ENCODE results near the gene STARD10. TPM values are rescaled to one million over a fixed set of nuclear protein-coding genes. Genes with fewer than 3 reads are reported as not detected.

The STARD10 gene
- total RNA-seq, 1 experiment from 2014 or later = 55.1 TPM

- intact Hi-C loops (cut with micrococcal nuclease; ENCODE audit: unreplicated experiment) = no loop called here
- TF ChIP-seq, protein P1, sequence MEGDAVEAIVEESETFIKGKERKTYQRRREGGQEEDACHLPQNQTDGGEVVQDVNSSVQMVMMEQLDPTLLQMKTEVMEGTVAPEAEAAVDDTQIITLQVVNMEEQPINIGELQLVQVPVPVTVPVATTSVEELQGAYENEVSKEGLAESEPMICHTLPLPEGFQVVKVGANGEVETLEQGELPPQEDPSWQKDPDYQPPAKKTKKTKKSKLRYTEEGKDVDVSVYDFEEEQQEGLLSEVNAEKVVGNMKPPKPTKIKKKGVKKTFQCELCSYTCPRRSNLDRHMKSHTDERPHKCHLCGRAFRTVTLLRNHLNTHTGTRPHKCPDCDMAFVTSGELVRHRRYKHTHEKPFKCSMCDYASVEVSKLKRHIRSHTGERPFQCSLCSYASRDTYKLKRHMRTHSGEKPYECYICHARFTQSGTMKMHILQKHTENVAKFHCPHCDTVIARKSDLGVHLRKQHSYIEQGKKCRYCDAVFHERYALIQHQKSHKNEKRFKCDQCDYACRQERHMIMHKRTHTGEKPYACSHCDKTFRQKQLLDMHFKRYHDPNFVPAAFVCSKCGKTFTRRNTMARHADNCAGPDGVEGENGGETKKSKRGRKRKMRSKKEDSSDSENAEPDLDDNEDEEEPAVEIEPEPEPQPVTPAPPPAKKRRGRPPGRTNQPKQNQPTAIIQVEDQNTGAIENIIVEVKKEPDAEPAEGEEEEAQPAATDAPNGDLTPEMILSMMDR (IDR thresholded peaks at IDR 0.05; ENCODE audit: unreplicated experiment) = no peak
- CTCF ChIA-PET = interaction anchor here (0.6 kb wide), 1 partner anchor 253 kb away, joined by 3 read pairs; no protein-coding TSS in a partner anchor
- Mint-ChIP-seq H3K36me3 (ENCODE audit: insufficient read depth, unreplicated experiment) (no peaks in the 10 kb centered on the region), H3K4me3 (ENCODE audit: low read depth, unreplicated experiment) (no peak overlapping the region), H3K9me3 (ENCODE audit: low read depth, unreplicated experiment) (no peaks in the 10 kb centered on the region), H3K27me3 (ENCODE audit: unreplicated experiment) (no peaks in the 10 kb centered on the region), H3K27ac (ENCODE audit: unreplicated experiment) (no peak overlapping the region), H3K4me1 (ENCODE audit: low read depth, unreplicated experiment) (no peaks in the 10 kb centered on the region)
- no peak for DNase-seq
- no TSS peak for BruUV-seq (replicated peaks)
Observed at GRCh38 chr11:72840780-72841179, 46.9 kb upstream of the STARD10 start.

- Mint-ChIP-seq H3K4me1 (ENCODE audit: low read depth, unreplicated experiment) (no peaks in the 10 kb centered on the region), H3K27me3 (ENCODE audit: unreplicated experiment) (no peaks in the 10 kb centered on the region), H3K9me3 (ENCODE audit: low read depth, unreplicated experiment) (no peaks in the 10 kb centered on the region), H3K36me3 (ENCODE audit: insufficient read depth, unreplicated experiment) (peaks cover 5% of the 10 kb centered on the region), H3K4me3 (ENCODE audit: low read depth, unreplicated experiment) (no peak overlapping the region), H3K27ac (ENCODE audit: unreplicated experiment) (no peak overlapping the region)
- CTCF ChIA-PET = no interaction called here
- TF ChIP-seq, protein P1 (IDR thresholded peaks at IDR 0.05; ENCODE audit: unreplicated experiment) = no peak
- no TSS peak for BruUV-seq (replicated peaks)
- intact Hi-C loops (cut with micrococcal nuclease; ENCODE audit: unreplicated experiment) = loop anchor here (5.0 kb wide), 1 partner anchor 404 kb away; no protein-coding TSS in a partner anchor
- DNase-seq = no peak
Observed at GRCh38 chr11:72838691-72839305, 45.0 kb upstream of the STARD10 start.

- no peak for DNase-seq
- CTCF ChIA-PET = no interaction called here
- BruUV-seq (replicated peaks) = no TSS peak
- Mint-ChIP-seq H3K27me3 (ENCODE audit: unreplicated experiment) (no peaks in the 10 kb centered on the region), H3K9me3 (ENCODE audit: low read depth, unreplicated experiment) (no peaks in the 10 kb centered on the region), H3K36me3 (ENCODE audit: insufficient read depth, unreplicated experiment) (peaks cover 5% of the 10 kb centered on the region), H3K4me3 (ENCODE audit: low read depth, unreplicated experiment) (no peak overlapping the region), H3K4me1 (ENCODE audit: low read depth, unreplicated experiment) (no peaks in the 10 kb centered on the region), H3K27ac (ENCODE audit: unreplicated experiment) (no peak overlapping the region)
- TF ChIP-seq, protein P1 (IDR thresholded peaks at IDR 0.05; ENCODE audit: unreplicated experiment) = no peak
- intact Hi-C loops (cut with micrococcal nuclease; ENCODE audit: unreplicated experiment) = loop anchor here (5.0 kb wide), 1 partner anchor 406 kb away; no protein-coding TSS in a partner anchor
Observed at GRCh38 chr11:72836111-72836510, 42.3 kb upstream of the STARD10 start.

GRCh38 chr11:72834905-72835304, 41.1 kb upstream of the STARD10 start:
- H3K9me3 Mint-ChIP-seq (ENCODE audit: low read depth, unreplicated experiment) = no peaks in the 10 kb centered on the region
- H3K4me3 Mint-ChIP-seq (ENCODE audit: low read depth, unreplicated experiment) = no peak overlapping the region
- BruUV-seq (replicated peaks) = no TSS peak
- TF ChIP-seq, protein P1 (IDR thresholded peaks at IDR 0.05; ENCODE audit: unreplicated experiment) = no peak
- peaks cover 5% of the 10 kb centered on the region for H3K36me3 Mint-ChIP-seq (ENCODE audit: insufficient read depth, unreplicated experiment)
- no peak for DNase-seq
- CTCF ChIA-PET = no interaction called here
- no peak overlapping the region for H3K27ac Mint-ChIP-seq (ENCODE audit: unreplicated experiment)
- no peaks in the 10 kb centered on the region for H3K27me3 Mint-ChIP-seq (ENCODE audit: unreplicated experiment)
- intact Hi-C loops (cut with micrococcal nuclease; ENCODE audit: unreplicated experiment) = loop anchor here (5.0 kb wide), 1 partner anchor 407 kb away; no protein-coding TSS in a partner anchor
- no peaks in the 10 kb centered on the region for H3K4me1 Mint-ChIP-seq (ENCODE audit: low read depth, unreplicated experiment)
